ENCODE results near the gene HDAC11. TPM values are rescaled to one million over a fixed set of nuclear protein-coding genes. Genes with fewer than 3 reads are reported as not detected.
"Not testable (repeated sequence)": the region's sequence is repeated elsewhere in the genome, so short reads cannot be mapped to it uniquely, and the experiment has no call there.

Gene HDAC11
- total RNA-seq, 1 donor from 2014 or later, result 8.8 TPM

DNA sequence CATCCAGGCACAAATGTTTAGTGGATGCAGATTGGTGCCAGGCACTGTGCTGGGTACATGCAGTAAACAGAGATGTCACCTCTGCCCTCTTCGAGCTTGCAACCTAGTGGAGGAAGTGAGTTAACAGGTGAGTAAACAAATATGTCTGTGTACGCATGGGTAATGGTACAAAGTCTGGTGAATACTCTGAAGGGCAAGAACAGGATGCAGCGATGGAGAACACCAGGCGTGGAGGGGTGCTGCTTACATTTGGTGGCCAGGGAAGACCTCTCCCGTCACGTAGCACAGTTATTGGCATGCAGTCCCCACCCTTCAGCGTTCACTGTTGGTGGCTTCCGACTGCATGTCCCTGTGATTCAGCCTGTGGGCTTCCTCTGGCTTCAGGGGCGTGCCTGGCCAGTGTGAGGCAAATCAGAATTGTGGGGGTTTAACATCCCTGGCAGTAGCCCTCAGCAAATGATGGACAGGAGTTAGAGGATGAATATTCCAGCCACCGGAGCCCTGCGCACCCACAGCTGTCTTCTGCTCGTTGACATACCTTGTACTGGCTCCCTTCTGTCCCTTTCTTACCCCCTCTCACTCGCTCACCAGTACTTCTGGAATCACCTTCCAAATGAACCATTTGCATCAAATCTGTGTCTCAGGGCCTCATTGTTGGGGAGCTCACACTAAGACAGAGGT lies 9.1 kb upstream of the HDAC11 start:
- DNase-seq, result no peak

DNA sequence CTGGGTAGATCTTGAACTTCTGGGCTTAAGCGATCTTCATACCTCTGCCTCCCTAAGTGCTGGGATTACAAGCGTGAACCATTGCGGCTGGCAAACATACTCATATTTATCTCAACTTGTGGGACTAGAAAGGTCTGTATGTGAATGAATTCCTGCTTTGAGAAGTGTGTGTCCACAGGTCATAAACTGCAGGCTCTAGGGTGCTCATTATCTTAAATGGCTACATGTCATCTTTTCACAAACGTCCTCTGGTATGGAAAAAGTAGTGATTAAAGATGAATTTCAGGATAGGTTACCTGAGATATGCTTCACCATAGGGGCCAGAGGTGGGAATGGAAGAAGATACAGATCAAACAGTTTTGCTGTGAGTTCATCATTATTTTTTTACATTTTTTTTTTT lies 7.8 kb upstream of the HDAC11 start:
- DNase-seq, result no peak

DNA sequence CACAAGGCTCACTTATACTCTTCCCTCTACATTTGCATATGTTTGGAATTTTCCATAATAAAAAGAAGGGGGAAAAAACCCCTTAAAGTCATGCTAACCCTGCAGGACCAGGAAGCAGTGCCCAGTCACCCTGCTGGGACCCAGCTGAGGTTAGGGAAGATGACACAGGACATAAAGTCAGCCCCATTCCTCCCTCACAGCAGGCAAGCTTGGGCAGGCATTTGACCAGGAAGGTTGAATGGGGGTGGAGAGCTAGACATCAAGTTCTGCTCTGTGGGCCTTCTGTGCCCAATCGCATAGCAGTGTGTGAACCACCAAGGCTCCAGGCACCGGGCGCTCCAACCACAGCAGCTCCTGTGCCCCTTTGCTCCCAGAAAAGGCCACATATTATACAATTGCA lies 7.1 kb upstream of the HDAC11 start:
- DNase-seq, result no peak

DNA sequence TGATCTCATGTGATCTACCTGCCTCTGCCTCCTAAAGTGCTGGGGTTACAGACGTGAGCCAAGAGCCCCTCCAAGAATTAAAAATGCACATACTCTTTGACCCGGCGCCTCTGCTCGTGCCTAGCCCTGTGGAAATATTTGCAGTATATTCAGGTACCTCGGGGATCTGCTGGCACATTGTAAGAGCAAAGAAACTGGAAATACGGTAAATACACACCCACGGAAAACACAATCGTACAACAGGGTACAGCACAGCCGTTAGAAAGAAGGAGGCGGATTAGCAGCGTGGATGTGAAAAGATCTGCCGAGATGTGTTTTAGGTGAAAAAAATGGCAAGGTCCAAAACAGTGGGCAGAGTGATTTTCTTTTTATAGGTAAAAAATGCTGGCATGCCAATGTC lies 6.1 kb upstream of the HDAC11 start:
- DNase-seq, result no peak

DNA sequence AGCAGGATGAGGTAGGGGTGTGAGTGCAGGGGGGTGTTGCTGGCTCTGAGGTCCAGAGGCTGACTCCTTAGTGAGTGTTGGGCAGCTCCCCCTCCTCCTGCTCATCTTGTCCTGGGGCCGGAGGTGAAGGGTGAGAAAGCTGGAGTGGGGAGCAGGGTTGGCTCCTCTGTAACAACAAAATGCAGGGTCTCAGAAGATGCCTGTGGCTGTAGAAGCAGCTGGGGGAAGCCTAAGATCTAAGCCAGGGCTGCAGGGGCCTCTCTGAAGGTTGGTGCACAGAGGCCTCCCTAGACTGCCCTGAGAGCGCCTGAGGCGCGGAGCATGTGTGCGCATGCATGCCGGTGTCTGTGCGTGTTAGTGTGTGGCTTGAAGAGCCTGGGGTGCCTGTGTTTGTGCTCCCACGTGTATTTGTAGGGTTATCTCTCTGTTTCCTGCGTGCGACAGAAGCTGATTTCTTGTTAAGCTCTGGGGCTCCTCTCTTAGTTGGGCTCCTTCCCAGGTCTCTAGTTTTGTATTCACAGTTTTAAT lies 5.3 kb upstream of the HDAC11 start:
- DNase-seq, result no peak

DNA sequence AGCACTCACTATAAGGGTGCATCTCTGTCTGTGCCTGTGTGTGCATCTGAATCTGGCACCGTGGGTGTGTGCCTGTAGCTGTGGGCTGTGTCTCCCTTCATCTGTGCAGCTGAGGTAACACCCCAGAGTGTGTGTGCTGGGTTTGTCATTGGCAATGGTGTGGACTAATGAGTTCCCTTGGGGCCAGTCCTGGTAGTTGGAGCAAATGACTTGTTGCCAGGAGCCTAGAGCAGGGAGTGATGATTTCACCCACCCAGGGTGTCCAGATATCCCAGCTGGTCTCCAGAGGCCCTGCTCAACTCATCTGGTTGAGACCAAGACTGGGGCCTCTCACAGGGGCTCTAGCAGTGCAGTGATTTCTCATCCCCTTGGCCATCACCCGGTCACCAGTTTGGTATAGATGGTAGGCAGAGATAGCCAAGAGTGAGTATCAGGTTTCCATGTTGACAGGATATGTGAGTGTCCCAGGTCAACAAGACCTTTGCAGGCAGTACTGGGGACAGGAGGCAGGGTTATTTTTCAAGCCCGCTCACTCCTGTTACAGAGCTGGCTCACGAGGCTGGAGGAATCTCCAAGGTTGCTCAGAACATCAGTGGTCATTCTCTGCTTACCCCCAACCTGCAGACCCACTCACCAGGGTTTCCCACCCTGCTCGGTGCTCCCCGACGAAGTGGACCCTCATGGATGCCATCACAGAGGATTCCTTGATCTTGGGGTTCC lies 4.1 kb upstream of the HDAC11 start:
- no peak for DNase-seq

DNA sequence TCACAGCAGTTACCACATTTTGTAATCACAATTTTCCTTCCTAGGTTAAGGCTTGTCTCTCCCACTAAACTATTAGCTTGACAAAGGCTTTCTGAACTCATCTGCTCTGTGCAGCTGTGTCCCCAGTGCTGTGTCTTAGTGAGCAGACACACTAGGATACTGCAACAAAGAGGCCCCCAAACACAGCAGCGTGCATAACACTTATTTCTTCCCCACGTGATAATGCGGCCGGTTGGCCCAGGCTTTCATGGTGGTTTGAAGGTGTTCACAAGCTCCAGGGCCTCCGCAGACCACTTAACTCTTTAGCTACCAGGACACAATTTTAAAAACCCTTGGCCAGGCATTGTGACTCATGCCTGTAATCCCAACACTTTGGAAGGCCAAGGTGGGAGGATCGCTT lies 2.2 kb upstream of the HDAC11 start:
- no peak for DNase-seq

DNA sequence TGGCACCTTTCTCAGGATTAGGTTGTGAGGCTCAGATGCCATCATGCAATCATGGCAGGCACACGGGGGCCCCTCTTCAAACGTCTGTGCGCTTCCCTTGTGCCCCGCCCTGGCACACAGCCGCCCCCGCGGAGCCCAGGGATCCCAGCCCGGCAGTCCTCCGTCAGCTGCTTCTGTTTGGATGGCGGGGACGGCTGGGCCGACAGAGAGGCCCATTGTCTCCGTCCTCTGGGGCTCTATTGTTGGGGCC lies 849 bp upstream of the HDAC11 start:
- DNase-seq, result no peak

DNA sequence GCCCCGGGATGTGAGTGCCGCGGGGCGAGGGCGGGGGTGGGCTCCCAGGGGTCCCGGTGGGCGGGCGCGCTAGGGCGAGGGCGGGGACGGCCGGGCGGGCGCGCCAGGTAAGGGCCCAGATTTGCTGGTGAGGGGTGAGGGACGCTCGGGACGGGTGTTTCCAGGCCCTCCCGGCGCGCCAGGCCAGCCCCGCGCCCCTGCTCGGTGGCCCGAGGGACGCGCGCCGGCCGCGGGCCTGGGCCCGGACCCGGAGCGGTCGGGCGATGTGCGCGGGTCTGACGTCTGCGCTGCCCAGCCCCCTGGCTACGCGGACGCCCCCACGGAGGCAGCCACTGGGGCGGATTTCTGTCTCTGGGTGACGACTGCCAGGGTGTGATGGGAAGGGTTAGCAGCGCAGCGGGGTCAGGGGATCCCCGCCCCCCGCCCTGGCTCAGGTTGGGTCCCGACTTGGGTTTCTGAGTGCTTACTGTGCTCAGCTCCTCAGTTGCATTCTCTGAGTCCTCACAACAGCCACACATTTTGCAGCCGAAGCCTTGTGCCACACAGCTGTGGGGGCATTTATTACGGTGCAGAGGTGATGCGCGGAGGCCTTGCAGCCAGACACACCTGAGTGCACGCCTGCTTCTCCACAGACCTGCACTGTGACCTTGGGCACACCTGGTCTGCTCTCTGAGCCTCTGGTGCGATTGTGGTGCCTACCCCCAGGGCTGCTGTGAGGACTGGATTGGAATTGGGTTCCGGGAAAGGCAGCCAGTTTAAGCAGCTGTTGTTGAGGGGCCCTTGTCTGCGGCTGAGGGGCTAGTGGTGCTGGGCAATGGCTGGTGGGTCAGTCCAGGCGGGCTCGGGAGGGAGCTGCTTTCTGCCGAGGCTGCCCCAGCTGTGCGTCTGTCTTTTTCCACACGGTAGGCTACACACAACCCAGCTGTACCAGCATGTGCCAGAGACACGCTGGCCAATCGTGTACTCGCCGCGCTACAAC lies 523 bp downstream of the HDAC11 start:
- no peak for DNase-seq

DNA sequence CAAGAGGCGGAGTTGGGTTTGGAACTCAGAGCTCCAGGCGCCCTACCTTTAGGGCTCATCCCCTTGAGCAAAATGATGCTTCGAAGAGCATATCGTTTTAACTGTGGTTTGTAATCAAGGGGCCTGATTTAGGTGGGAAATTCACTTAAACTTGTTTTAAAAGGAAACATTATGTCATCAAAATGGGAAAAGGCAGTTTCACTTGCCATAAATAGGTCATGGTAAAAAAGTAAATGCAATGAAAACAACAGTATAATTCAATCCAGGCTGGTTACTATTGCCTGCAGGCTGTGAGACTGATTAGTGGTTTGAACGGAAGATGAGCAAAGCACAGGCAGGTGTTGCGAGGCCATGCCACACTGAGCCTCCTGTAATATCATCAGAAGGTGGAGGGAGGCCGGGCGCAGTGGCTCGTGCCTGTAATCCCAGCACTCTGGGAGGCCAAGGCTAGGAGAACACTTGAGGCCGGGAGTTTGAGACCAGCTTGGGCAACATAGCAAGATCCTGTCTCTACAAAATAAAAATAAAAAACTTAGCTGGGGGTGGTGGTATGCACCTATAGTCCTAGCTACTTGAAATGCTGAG lies 2.1 kb downstream of the HDAC11 start:
- no peak for DNase-seq

DNA sequence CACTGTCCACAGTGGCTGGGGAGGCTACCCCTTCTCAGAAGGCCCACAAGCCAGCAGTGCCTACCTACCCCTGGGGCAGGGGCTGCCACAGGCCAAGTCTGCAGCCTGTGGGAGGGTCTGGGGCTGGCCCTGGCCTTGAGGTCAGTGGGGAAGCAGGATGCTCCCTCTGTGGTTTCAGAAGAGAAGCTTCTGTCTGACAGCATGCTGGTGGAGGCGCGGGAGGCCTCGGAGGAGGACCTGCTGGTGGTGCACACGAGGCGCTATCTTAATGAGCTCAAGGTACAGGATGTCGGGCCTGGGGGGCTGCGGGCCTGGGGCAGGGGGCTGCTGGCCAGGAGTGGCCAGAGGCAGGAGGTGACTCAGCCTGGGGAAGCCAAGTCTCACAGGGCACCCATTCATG lies 3.2 kb downstream of the HDAC11 start:
- DNase-seq, result no peak

DNA sequence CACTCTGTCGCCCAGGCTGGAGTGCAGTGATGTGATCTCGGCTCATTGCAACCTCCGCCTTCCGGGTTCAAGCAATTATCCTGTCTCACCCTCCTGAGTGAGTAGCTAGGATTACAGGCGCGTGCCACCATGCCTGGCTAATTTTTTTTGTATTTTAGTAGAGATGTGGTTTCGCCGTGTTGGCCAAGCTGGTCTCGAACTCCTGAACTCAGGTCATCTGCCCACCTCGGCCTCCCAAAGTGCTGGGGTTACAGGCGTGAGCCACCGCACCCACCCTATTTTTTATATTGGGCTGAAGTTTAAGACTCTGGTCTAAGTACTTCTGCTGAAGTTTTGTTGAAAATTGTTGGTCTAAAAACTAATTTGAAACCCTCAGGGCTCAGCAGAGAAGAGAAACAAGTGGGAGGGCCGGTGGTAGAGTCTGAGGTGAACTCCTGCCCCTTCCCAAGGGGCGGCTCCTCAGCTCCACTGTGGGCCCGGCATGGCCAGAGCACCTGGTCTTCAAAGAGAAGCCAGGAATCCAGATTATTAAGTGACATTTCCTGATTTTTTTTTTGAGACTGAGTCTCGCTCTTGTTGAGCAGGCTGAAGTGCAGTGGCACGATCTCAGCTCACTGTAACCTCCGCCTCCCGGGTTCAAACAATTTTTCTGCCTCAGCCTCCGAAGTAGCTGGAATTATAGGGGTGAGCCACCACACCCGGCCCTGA lies 4.0 kb downstream of the HDAC11 start:
- DNase-seq, result no peak

DNA sequence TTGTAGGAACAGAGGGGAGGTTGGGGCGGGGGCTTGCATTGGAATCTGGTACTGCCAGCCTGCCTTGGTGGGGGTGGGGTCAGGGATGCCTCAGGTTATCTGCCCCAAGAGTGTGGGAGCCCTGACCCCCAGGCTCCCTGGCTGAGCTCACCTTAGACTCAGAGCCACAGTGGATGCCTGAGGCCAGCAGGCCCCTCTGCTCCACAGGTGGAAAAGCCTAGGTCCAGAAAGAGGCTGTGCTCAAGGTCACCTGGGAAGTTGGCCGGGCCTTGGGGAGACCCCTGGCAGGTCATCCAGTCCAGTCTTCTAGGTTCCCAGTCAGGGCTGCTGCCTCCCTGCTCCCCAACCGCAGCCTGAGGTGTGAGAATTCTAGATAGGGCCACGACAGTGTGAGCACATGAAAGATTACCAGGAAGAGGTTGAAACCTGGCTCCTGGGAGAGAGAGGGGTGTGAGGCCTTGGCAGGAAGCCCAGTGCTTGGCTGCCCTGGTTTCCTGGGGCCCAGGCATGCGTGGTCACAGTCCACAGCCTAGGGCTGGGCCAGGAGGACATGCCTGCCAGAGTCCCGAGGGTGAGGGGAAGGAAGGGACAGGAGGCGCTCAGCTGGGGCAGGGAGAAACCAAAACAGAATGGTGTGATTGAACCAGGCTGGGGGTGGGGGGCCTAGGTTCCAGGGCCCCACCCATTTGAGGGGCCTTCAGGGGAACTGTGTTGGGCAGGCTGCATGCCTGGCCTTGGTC lies 4.9 kb downstream of the HDAC11 start:
- no peak for DNase-seq

DNA sequence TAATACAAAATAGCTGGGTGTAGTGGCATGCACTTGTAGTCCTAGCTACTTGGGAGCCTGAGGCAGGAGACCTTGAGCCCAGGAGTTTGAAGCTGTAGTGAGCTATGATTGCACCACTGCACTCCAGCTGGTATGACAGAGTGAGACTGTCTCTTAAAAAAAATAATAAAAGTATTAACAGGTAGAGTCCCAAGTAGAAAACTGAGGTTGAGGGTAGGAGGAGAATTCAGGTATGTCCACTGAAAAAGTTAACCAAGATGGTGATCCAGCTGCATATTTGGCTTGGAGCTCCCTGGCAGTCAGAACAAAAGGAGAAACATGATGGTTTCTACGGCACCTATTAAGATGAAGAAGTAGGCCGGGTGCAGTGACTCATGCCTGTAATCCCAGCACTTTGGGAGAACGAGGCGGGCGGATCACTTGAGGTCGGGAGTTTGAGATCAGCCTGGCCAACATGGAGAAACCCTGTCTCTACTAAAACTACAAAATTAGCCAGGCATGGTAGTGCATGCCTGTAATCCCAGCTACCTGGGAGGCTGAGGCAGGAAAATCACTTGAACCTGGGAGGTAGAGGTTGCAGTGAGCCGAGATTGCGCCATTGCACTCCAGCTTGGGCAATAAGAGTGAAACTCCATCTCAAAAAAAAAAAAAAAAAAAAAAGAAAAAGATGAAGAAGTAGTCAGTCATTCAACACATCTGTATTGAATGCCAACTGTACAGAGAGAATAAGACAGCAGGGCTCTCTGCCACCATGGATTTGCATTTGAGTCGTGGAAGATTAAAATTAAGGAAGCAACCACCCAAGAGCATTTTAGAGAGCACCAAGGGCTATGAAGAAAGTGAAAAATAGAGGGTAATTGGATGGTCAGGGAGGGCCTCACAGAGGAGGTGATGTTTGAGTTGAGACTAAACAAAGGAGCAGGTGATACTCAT lies 5.8 kb downstream of the HDAC11 start:
- not testable (repeated sequence) for DNase-seq

DNA sequence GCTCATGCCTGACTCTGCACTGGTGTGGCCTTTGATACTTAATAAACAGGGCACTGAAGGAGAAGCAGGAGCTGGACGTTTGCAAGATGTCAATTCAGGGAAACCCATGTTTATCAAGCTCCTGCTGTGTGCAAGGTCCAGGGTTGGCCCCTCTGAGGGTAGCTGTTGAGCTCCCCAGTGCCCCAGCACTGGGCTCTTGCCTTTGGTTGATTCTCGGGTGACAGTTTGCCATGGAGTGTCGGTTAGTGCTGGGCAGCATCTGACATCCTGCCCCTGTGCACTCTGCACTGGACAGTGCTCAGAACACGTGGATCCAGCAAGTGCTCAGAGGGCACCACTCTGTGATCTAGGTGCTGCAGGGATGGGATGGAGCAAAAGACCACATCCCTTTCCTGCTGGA lies 7.3 kb downstream of the HDAC11 start:
- no peak for DNase-seq

DNA sequence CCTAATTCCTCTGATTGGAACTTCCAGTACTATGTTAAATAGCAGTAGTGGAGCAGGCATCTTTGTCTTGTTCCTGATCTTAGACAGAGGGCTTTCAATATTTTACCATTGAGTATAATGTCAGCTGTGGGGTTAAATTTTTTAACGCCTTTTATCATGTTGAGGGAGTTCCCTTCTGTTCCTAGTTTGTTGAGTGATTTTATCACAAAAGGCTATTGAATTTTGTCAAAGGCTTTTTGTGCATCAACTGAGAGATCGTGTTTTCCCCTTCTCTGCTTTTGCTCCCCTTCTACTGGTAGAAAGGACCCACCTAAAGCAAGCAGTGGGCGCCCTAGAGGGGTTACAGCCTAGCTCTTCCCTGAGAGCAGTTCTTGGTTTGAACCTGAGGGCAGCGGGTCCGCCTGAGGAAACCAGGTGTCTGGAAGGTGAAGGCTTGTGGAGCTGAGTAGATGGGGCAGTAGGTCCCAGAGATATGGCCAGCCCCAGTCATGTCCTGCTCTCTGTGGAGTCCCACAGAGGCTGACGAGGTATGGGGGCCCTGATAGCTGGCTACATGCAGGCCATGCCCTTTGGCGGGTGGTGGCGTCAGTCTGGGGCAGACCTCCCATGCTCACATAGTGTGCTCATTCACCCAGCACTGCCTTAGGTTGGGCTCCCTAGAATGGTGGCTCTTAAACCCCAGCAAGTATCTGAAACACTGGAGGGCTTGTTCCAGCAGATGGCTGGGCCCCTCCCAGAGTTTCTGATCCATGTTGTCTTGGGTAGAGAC lies 11.3 kb downstream of the HDAC11 start:
- no peak for DNase-seq

DNA sequence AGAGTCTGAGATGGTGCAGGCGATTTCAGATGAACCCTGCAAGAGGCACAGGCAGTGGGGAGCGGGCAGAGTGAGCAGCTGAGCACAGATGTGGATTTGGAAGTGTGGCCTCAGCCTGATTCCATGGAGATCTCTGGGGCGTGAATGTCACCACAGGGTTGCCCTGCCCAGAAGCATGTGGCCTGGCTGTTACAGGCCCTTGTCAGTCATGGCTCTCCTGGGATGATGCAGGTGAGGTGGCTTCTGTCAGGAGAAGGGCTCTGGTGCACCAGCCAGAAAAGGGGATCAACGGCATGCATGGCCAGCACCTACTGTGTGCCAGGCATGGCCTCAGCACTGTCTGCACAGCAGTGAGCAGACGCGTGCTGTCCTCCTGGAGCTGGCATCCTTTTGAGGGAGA lies 11.9 kb downstream of the HDAC11 start:
- DNase-seq, result no peak

DNA sequence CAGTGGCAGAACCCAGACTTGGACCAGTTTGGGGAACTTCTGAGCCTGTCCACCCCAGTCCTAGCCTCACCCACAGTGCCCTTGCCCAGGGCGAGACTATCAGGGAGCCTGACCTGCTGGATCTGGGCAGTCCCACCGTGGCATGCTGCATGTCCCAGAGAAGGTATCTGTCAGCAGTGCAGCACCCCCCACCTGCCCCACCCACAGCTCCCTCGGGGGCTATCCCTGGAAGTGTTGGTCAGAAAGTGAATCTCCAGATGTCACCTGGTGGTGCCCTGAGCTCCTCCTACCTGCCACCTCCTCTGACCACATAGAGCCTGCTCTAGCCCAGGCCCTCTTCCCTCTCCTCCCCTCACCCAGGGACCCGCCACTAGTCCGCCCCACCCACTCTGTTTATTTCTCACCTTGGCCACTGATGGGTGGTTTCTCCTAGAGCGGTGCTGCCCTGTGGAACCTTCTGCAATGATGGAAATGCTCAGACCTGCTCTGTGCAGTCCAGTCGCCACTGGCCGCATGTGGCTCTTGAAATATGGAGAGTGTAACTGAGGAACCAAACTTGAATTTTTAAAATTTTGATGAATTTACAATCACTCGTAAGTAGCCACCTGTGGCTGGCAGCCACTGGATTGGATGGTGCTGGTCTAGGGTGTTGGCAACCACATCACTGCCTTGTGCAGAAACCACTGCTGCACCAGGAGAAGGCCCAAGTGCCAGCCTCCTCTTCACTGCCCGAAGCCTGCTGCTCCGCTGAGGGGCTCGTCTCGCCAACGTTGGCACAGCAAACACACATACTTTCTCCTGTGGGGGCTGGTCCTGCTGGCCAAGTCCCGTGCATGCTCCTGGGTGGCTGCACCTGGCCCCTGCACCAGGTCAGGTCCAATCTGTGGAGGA lies 13.1 kb downstream of the HDAC11 start:
- no peak for DNase-seq

Data from skin of body (tissue), 2 donors.